WERI-Rb-1 (cell line): ENCODE data around the gene C19orf12.

ENCODE experiments used
- DNase-seq: peaks from one replicate; pipeline ENCODE4 v3.0.0-alpha.2; 2020
- H3K27ac ChIP-seq: fragments of 250-450 bp; sonication (Bioruptor Pico); 2 replicates; pipeline ENCODE4 v1.5.1; 2020; ENCODE audit warnings: mild to moderate bottlenecking, moderate library complexity
- H3K27me3 ChIP-seq: fragments of 250-450 bp; sonication (Bioruptor Pico); 2 replicates; pipeline ENCODE4 v1.5.1; 2021; ENCODE audit warnings: mild to moderate bottlenecking, low read depth, moderate library complexity; ENCODE audit not compliant: insufficient read depth, severe bottlenecking
- H3K36me3 ChIP-seq: fragments of 250-450 bp; sonication (Bioruptor Pico); 2 replicates; pipeline ENCODE4 v1.5.1; 2020; ENCODE audit warnings: mild to moderate bottlenecking, moderate library complexity
- H3K4me3 ChIP-seq: 2 replicates; pipeline ENCODE4 v1.5.1; 2011; ENCODE audit warnings: low read depth, mild to moderate bottlenecking, control low read depth, low read length
- H3K9me3 ChIP-seq: fragments of 250-450 bp; sonication (Bioruptor Pico); 2 replicates; pipeline ENCODE4 v1.5.1; 2021; ENCODE audit warnings: mild to moderate bottlenecking, moderate library complexity; ENCODE audit not compliant: severe bottlenecking
- CTCF ChIP-seq: IDR thresholded peaks from 2 replicates; pipeline ENCODE4 v1.5.1; 2011; ENCODE audit warnings: low read depth, mild to moderate bottlenecking, control low read depth, inconsistent platforms, low read length

C19orf12 gene

GRCh38 chr19:29752450-29753025 lies 37.5 kb upstream of the C19orf12 start:
- Histone ChIP-seq H3K9me3 (no peaks in the 10 kb centered on the region), H3K36me3 (no peaks in the 10 kb centered on the region), H3K4me3 (no peak overlapping the region), H3K27me3 (no peaks in the 10 kb centered on the region), H3K27ac (no peak overlapping the region)
- TF ChIP-seq CTCF = no peak
- DNase-seq = no peak

- no peaks in the 10 kb centered on the region for H3K27me3 ChIP-seq
- TF ChIP-seq CTCF = no peak
- no peak overlapping the region for H3K27ac ChIP-seq
- no peak overlapping the region for H3K4me3 ChIP-seq
- no peaks in the 10 kb centered on the region for H3K36me3 ChIP-seq
- no peaks in the 10 kb centered on the region for H3K9me3 ChIP-seq
- DNase-seq = no peak
Observed at GRCh38 chr19:29751932-29752331, 36.9 kb upstream of the C19orf12 start.

- Histone ChIP-seq H3K27ac (no peak overlapping the region), H3K4me3 (no peak overlapping the region), H3K9me3 (no peaks in the 10 kb centered on the region), H3K36me3 (no peaks in the 10 kb centered on the region), H3K27me3 (no peaks in the 10 kb centered on the region)
- no peak for DNase-seq
- no peak for TF ChIP-seq CTCF
Observed at GRCh38 chr19:29750001-29750400, 34.9 kb upstream of the C19orf12 start.

- no peaks in the 10 kb centered on the region for H3K27me3 ChIP-seq
- TF ChIP-seq CTCF = no peak
- no peak overlapping the region for H3K27ac ChIP-seq
Observed at GRCh38 chr19:29748996-29749849, 34.2 kb upstream of the C19orf12 start.

GRCh38 chr19:29745253-29745652 lies 30.2 kb upstream of the C19orf12 start:
- Histone ChIP-seq H3K9me3 (no peaks in the 10 kb centered on the region), H3K36me3 (no peaks in the 10 kb centered on the region), H3K4me3 (no peak overlapping the region), H3K27me3 (no peaks in the 10 kb centered on the region), H3K27ac (no peak overlapping the region)
- peak; percentile 35 for DNase-seq
- TF ChIP-seq CTCF = peak; percentile 73

More at GRCh38 chr19:29748996-29749849, 34.2 kb upstream of the C19orf12 start:
- no peaks in the 10 kb centered on the region for H3K36me3 ChIP-seq
- H3K9me3 ChIP-seq = no peaks in the 10 kb centered on the region
- DNase-seq = no peak
- no peak overlapping the region for H3K4me3 ChIP-seq
